Neutrophil (primary cell): ENCODE results near the gene C1orf167.

Experiments
- H3K27ac ChIP-seq: fragments of 200-600 bp; sonication (generic); 2 replicates; pipeline ENCODE4 v1.5.1; 2016; ENCODE audit warnings: mild to moderate bottlenecking, moderate library complexity
- H3K27me3 ChIP-seq: fragments of 200-600 bp; sonication (generic); 2 replicates; pipeline ENCODE4 v1.6.0; 2016; ENCODE audit warnings: mild to moderate bottlenecking
- H3K36me3 ChIP-seq: fragments of 200-600 bp; sonication (generic); 2 replicates; pipeline ENCODE4 v1.5.1; 2017
- H3K4me1 ChIP-seq, 2 experiments: fragments of 200-600 bp in 1 of 2; sonication (generic) in 1 of 2; 1 replicate in 1 of 2; 2 replicates in 1 of 2; pipeline versions ENCODE4 v1.5.1 to v1.6.1; 2013 to 2016; ENCODE audit warnings: low read depth in 1 of 2, low read length in 1 of 2, mild to moderate bottlenecking in 1 of 2, moderate library complexity in 1 of 2; ENCODE audit not compliant: control insufficient read depth in 1 of 2, insufficient read depth in 1 of 2
- H3K4me3 ChIP-seq, 2 experiments: fragments of 200-600 bp in 1 of 2; sonication (generic) in 1 of 2; 1 replicate in 1 of 2; 2 replicates in 1 of 2; pipeline ENCODE4 v1.5.1; 2013 to 2016; ENCODE audit warnings: low read depth in 1 of 2, low read length in 1 of 2, mild to moderate bottlenecking in 1 of 2, moderate library complexity in 1 of 2
- H3K9me3 ChIP-seq: fragments of 200-600 bp; sonication (generic); 2 replicates; pipeline ENCODE4 v1.5.1; 2016
- TF ChIP-seq, protein P1 (sequence below): fragments of 200-600 bp; sonication (generic); IDR thresholded peaks from 2 replicates; pipeline ENCODE4 v1.5.1; 2016; ENCODE audit warnings: antibody characterized with exemption

The C1orf167 gene

DNA sequence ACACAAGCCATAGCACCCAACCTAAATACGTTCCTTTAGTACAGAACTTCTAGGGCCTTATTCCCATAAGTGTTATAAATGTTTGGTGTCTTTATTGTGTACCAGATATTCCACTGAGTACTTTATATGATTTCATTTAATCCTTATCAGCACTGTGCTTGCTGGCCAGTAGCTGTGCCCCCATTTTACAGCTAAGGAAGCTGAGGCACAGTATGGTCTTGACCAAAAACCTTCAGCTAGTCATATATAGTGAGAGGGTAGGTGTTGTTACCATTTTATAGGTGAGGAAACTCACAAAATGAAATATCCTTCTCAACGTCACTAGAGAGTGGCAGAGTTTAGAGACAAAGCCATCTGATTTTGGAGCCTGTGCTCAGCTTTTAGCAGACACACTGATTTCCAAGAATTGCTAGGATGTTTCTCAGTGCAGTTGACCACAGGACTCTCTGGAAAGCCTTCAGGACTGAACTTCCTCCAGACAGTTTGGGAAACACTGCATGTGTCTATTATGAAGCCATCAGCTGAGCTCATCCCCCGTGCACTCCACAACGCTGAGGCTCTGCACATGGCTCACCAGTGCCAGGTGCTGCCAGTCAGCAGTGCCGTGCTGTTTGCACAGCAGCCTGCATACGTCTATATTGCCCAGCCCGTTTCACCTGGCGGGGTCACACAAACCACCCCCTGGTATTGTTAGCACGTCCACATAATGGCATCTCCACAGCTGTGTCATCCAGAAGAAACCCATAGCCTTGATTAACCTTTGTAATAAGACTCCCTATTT is 70.1 kb downstream of the C1orf167 start:
- Histone ChIP-seq H3K4me1 (no peaks in the 10 kb centered on the region), H3K27me3 (no peaks in the 10 kb centered on the region), H3K36me3 (peaks cover 90% of the 10 kb centered on the region)

DNA sequence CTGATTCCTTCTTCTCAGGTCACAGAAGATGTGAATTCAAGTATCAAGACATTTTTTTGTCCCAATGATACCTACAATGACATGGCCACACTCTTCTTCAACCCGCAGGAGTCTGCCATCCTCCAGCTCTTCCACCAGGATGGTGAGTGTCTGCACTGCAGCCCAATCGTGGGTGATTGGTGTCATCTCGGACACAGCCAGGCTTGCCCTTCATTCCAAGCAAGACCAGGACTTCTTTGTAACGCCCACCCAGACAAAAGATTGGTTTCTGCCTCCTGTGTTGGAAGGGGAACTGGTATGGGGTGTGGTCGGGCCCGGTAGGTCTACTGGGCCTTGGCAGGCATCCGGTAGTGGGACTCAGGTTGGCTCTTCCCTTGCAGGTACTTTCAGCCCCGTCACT is 71.5 kb downstream of the C1orf167 start:
- no peaks in the 10 kb centered on the region for H3K27me3 ChIP-seq
- H3K36me3 ChIP-seq: peaks cover 92% of the 10 kb centered on the region
- no peaks in the 10 kb centered on the region for H3K4me1 ChIP-seq
- no peaks in the 10 kb centered on the region for H3K9me3 ChIP-seq
- H3K4me3 ChIP-seq: no peak overlapping the region
- TF ChIP-seq, protein P1, sequence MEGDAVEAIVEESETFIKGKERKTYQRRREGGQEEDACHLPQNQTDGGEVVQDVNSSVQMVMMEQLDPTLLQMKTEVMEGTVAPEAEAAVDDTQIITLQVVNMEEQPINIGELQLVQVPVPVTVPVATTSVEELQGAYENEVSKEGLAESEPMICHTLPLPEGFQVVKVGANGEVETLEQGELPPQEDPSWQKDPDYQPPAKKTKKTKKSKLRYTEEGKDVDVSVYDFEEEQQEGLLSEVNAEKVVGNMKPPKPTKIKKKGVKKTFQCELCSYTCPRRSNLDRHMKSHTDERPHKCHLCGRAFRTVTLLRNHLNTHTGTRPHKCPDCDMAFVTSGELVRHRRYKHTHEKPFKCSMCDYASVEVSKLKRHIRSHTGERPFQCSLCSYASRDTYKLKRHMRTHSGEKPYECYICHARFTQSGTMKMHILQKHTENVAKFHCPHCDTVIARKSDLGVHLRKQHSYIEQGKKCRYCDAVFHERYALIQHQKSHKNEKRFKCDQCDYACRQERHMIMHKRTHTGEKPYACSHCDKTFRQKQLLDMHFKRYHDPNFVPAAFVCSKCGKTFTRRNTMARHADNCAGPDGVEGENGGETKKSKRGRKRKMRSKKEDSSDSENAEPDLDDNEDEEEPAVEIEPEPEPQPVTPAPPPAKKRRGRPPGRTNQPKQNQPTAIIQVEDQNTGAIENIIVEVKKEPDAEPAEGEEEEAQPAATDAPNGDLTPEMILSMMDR: no peak
- H3K27ac ChIP-seq: no peak overlapping the region

More for the DNA sequence above, 70.1 kb downstream of the C1orf167 start:
- no peak overlapping the region for H3K4me3 ChIP-seq
- H3K27ac ChIP-seq: no peak overlapping the region
- TF ChIP-seq, protein P1: no peak
- H3K9me3 ChIP-seq: no peaks in the 10 kb centered on the region

DNA sequence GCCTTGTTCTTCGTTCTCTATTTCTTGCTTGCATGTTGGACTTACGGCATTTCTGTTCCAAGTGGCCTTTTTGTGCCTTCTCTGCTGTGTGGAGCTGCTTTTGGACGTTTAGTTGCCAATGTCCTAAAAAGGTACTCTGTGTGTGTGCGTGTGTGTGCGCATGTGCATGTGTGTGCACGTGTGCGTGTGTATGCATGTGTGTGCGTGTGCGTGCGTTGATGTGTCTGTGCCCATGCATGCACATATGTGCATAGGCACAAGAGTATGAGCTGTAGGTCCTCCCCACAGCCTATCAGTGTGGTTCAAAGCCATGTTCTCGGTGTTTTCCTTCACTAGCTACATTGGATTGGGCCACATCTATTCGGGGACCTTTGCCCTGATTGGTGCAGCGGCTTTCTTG is 71.9 kb downstream of the C1orf167 start:
- H3K4me3 ChIP-seq: no peak overlapping the region
- H3K36me3 ChIP-seq: peaks cover 89% of the 10 kb centered on the region
- no peak overlapping the region for H3K27ac ChIP-seq
- TF ChIP-seq, protein P1: no peak
- H3K4me1 ChIP-seq: no peaks in the 10 kb centered on the region
- H3K9me3 ChIP-seq: no peaks in the 10 kb centered on the region
- no peaks in the 10 kb centered on the region for H3K27me3 ChIP-seq

DNA sequence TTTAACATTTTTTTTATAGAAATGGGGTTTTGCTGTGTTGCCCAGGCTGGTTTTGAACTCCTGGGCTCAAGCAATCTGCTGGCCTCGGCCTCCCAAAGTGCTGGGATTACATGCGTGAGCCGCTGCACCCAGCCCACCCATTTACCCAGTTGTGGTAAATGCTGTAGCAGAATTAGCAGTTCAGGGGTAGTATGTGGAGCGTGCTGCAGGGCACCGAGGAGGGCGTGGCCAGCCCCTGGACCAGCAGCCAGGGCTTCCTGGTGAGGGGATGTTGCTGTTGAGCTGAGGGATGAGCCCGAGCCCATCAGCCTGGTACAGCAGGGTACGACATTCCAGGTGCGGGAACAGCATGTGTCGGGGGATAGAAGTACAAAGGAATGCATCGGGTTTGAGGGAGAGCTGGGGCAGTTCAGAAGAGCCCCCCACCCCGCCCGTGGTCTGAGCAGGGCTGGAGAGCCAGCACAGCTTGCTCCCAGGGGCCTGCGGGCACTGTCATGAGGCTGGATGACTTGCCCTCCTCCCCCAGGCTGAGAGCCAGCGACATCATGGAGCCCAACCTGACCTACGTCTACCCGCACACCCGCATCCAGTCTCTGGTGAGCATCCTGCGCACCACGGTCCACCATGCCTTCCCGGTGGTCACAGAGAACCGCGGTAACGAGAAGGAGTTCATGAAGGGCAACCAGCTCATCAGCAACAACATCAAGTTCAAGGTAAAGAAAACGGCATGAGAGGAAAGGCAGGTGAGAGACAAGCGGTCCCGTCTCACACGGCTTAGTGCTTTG is 73.6 kb downstream of the C1orf167 start:
- Histone ChIP-seq H3K4me1 (no peaks in the 10 kb centered on the region), H3K4me3 (no peak overlapping the region), H3K36me3 (peaks cover 89% of the 10 kb centered on the region), H3K27ac (no peak overlapping the region), H3K9me3 (no peaks in the 10 kb centered on the region), H3K27me3 (no peaks in the 10 kb centered on the region)
- TF ChIP-seq, protein P1: no peak

DNA sequence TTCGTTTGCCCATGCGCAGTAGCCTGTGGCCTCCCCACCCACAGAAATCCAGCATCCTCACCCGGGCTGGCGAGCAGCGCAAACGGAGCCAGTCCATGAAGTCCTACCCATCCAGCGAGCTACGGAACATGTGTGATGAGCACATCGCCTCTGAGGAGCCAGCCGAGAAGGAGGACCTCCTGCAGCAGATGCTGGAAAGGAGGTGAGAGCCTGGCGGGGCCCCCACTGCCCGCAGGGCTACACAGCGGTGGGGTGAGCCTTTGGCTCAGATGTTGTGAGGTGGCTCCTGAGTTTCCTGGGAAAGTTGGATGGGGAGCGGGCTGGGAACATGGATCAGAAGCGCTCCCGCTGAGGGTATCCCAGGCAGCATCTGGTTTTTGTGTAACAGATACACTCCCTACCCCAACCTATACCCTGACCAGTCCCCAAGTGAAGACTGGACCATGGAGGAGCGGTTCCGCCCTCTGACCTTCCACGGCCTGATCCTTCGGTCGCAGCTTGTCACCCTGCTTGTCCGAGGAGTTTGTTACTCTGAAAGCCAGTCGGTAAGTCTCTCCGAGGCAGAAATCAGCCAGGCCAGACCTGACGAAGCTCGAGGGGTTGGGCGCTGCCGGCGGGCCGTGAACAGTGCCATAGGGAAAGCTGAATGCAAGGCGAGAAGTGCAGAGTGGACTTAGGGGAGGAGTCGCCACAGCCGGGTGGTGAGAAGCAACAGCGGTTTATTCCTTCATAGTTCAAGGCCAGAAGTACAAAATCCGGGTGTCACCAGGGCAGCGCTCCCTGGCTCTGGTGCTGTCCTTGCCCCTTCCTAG is 75.2 kb downstream of the C1orf167 start:
- TF ChIP-seq, protein P1: no peak

More for the DNA sequence above, 75.2 kb downstream of the C1orf167 start:
- no peak overlapping the region for H3K27ac ChIP-seq
- peaks cover 4 to 5% of the 10 kb centered on the region in 2 experiments for H3K4me1 ChIP-seq
- H3K4me3 ChIP-seq: no peak overlapping the region
- H3K9me3 ChIP-seq: no peaks in the 10 kb centered on the region
- peaks cover 86% of the 10 kb centered on the region for H3K36me3 ChIP-seq
- H3K27me3 ChIP-seq: no peaks in the 10 kb centered on the region
